GM18951 (cell line): ENCODE results near the gene NFE2L2.
A peak's percentile ranks its signal among the peaks of the same experiment; 100 is the strongest.
"Not testable (repeated sequence)": the region's sequence is repeated elsewhere in the genome, so short reads cannot be mapped to it uniquely, and the experiment has no call there.

Experiments
- POLR2A ChIP-seq: IDR thresholded peaks from 4 replicates; pipeline ENCODE4 v1.6.1; 2011; ENCODE audit warnings: mild to moderate bottlenecking; ENCODE audit not compliant: insufficient read length, insufficient read depth; ENCODE audit errors: extremely low read depth
- in situ Hi-C: fragments of 300-500 bp; cut with MboI; formaldehyde crosslinking; loops from one replicate; pipeline ENCODE4 v1.12.0; 2022; ENCODE audit warnings: low sequenced_read_pairs, mixed read lengths, inconsistent platforms; ENCODE audit not compliant: unreplicated experiment

The NFE2L2 gene

DNA sequence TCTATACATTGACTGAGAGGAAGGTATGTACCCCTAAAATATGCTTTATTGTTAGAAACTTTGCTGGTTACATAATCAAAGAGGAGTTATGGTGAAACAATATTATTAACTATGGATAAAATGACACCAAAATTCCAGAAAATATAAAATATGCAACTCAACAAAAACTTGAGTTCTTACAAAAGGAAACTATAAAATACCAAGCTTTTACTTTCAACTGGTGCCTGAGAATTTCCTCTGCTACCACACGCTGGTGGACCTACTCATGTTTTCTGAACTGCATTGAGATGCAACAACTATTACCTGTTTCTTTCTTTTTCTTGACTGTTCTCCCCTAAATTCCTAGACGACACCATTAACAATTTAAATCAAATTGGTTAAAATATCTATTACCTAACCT, 8.2 kb upstream of the NFE2L2 start:
- in situ Hi-C loops, result no loop called here
- no peak for TF ChIP-seq POLR2A

DNA sequence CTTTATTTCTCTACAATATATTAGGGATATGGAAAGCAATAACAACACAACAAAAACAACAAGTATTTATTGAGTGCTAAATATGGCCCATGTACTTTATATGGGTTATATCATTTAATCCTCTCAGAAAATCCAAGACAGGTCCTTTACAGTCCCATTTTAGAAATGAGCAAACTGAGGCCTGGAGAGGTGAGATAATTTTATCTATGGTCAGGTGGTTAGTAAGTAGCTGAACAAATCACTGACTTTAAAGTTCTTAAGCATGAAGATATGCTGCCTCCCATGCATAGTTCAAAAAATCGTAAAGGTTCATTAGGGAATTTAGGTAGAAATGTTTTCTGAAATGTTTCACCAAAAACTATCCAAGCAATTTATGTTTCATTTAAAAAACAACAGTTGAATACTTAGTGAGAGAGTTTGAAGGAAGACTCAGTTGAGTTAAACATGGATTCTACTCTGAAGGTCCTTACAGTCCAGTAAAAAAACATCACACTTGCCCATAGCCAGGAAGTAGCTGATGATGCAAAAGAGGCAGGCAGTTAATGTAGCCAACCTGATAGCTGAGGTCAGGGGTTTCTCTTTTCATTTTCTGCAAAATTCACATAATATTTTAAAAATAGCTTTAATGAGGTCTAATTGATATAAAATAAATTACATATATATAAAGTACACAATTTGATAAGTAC, 7.6 kb upstream of the NFE2L2 start:
- in situ Hi-C loops, result no loop called here
- no peak for TF ChIP-seq POLR2A

DNA sequence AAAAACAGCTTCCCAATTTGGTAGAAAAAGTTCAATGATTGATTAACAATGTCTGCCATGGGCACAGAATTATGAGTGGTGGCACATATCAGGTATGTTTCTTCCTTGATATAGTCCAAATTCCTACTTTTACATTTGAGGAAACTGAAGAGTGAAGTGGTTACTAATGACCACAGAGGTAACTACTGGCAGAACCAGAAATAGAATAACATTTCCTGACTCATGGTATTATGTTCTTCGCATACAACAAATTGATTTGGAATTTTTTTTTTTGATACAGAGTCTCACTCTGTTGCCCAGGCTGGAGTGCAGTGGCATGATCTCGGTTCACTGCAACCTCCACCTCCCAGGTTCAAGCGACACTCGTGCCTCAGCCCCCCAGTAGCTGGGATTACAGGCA, 6.0 kb upstream of the NFE2L2 start:
- TF ChIP-seq POLR2A, result no peak
- in situ Hi-C loops, result no loop called here

DNA sequence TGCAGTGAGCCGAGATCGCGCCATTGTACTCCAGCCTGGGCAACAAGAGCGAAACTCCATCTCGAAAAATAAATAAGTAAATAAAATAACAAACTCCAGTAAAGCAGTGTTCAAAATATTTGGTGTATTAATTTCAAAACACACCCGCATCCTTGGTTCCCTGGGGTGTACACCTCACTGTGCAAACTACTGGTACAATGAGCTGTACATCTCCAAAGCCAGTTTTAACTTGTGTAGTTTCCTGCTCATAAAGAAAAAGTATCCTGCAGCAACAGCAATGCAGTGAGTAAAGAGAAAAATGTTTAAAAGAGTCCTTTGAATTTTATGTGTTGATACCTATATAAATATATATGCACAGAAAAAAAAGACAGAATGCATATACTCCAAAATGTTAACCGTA, 4.4 kb upstream of the NFE2L2 start:
- in situ Hi-C loops, result no loop called here
- TF ChIP-seq POLR2A, result no peak

DNA sequence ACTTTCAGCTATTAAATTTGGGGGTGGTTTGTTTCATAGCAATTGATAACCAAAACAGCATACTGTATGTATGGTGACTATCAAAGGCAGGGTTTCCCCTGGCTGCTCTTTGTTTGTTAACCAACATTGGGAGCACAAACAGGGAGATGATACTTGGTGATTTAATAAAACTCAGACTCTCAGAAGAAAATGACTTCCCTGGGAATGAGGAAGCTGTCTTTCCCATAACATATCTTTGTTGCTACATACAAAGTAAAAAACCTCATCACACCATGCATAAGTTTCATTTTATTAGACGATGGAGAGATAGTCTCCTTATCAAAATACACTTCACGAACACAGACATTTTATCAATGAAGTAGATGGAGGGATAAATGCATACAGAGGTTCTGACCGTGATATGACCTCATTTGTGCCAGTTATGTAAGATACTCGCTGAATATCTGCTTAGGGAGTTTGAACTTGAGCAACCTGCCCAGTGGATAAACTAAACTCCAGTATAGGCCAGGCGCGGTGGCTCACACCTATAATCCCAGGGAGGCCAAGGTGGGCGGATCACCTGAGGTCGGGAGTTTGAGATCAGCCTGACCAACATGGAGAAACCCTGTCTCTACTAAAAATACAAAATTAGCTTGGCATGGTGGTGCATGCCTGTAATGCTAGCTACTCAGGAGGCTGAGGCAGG, 3.8 kb upstream of the NFE2L2 start:
- in situ Hi-C loops, result no loop called here
- TF ChIP-seq POLR2A, result no peak

DNA sequence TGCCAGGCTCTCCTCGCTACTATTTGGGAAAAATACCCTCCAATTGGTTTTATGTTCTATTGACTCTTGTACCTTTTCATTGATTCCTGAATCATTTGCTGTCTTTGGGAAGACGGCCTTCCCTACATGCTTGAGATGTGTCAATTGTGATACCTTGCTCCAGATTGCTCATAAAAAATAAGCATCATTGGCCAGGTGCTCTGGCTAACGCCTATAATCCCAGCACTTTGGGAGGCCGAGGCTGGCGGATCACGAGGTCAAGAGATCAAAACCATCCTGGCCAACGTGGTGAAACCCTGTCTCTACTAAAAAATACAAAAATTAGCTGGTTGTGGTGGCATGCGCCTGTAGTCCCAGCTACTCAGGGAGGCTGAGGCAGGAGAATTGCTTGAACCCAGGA, 2.4 kb upstream of the NFE2L2 start:
- in situ Hi-C loops, result not testable (repeated sequence)

DNA sequence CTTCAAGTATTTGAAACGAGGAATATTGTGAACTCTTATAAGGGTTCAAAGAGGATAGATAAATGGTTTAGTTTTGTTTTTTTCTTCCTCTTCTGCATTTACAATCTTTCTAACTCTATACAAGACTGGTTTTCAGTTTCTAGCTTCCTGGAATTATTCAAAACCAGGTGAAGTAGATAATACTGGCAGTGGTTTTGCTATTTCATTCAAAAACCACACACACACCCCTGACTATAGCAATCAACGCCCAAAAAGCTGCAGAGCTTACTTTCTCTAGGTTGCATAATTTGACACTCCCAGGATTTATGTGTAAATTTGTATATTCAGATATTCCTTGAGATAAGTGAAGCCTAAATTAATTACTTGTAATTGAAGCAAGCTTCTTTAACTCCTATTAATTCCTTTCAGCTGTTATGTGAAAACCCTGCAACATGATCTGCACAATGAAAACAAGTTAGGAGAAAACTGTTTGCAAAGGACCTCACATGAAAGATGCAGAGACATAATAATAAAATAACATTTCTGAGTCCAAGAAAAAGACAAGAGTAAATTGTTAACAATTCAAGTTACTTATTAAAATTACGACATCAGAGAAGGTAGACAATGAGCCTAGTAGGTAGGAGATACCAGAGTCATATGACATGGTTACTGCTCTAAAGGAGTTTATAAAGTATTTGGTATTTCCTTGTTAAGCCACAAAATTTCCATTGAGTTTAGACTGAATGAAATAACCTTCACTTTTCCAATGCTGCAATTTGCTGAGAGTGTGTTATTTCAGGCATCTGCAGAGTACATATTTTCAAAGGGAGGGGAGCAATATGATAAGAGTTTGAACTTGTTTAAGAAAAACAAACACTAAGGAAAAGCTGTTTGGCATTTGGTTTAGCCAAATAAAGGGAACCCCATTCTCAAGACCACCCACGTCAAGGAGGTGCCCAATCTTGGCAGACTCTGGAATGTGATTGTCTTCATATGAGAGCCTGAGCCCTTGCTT, 1.6 kb upstream of the NFE2L2 start:
- in situ Hi-C loops, result no loop called here

DNA sequence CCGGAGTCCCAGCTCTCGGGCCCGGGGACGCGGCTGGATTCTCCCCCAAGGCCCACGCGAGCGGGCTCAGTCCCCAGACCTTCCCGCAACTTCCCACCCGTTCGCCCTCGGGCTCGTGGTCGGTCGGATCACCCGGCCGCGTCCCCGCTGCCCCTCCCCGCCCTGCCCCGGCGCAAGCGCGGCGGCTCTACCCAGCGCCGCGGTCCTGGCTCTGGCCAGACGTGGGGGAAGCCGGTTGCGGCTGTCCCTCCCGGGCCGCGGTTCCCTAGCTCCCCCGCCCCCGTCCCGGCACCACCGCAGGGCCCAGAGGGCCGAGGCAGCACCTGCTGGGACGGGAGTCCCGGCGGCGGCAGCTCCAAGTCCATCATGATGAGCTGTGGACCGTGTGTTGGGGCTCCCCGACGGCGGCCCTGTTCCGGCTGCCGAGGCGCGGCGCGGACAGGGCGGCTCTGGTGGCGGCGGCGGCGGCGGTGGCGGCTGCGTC, 276 bp downstream of the NFE2L2 start:
- TF ChIP-seq POLR2A, result peak; percentile 3
- in situ Hi-C loops, result no loop called here

More for the DNA sequence above, 1.6 kb upstream of the NFE2L2 start:
- no peak for TF ChIP-seq POLR2A

DNA sequence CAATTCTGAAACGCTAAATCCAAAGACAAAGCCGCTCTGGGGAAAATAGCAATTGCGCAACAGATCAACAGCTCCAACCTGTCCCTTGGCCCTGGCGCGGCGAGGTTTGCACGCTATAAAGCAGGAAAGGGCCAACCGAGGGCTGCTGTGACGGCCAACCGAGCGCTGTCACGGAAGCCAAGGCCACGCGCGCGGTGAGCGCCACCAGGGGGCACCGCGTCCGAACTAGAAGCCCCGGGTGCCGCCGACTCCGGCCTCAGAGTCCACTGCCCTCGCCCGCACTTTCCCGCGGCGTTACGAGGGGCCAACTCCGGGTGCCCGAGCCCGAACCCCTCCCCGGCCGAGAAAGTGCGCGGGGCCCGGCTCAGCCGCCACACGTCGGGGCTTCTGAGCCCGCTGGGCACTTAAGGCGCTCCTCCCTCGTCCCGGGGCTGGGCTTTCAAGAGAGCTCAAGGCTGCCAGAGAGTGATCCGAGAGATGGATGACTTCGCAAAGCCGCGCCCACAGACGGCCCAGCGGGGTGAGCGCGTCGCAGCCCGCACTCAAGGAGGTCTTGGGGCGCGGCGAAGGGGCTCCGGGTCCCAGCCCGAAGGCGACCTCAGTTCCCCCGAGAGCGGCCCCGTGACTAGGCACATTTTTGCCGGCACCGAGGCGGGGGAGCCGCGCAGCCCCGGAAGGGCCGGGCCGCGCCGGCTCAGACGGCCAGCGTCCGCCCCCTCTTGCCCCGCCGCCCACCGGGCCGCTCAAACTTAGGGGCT, 897 bp downstream of the NFE2L2 start:
- peak; percentile 50 for TF ChIP-seq POLR2A
- in situ Hi-C loops, result no loop called here

DNA sequence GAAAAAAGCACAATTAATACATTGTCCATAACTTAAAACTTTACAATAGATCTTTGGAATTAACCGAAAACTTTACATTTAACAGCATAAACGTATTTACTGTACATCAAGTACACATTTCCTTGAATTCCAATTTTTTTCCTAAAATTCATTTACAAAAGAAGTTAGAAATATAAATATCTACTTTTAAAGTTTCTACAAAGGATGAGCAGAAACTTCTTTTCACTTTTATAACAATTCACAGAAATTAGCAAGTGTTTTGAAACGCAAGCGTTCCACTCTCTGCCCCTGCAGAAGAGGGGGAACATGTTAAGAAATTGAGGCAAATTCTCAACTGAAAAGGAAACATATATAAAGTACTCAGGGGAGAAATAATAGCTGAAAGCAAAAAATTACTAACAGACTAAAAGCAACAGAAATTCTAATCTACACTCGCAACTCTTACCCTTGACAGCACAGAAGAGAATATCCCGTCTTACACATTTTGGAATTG, 1.5 kb downstream of the NFE2L2 start:
- in situ Hi-C loops, result no loop called here
- no peak for TF ChIP-seq POLR2A

DNA sequence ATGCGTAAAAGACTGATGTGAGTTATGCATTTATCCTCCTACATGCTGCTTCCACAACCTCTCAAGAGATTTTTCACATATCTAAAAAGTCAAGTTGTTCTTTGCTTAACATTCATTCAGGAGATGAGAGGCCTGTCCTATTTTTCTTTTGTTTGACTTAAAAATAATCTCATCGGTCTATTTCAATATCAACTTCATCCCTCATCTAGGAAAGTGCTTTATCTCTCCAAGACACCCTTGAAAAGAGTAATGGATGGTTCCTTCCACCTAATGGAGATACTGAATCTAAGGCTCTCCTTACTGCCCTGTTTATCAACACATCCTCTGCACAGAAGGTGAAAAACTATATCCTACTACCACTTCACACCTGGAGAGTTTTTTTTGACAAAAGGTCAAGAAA, 2.4 kb downstream of the NFE2L2 start:
- no peak for TF ChIP-seq POLR2A
- in situ Hi-C loops, result no loop called here
